ENCODE measurements around the gene DUSP1. TPM values are rescaled to one million over a fixed set of nuclear protein-coding genes. Genes with fewer than 3 reads are reported as not detected.

DUSP1 gene
- total RNA-seq, 1 experiment from 2014 or later: 16.6 TPM

GRCh38 chr5:172765766-172766286 is 5.2 kb downstream of the DUSP1 start (continued):
- TF ChIP-seq EGR1 (IDR thresholded peaks at IDR 0.05; ENCODE audit: low read depth) (no peak), POLR2A (IDR thresholded peaks at IDR 0.05; ENCODE audit: borderline replicate concordance, extremely low read depth, insufficient read depth, insufficient read length) (no peak), CBX3 (IDR thresholded peaks at IDR 0.05; ENCODE audit: low read depth) (no peak), POLR2AphosphoS5 (IDR thresholded peaks at IDR 0.05; ENCODE audit: low read depth, low read length) (no peak)

GRCh38 chr5:172764861-172765765 is 5.9 kb downstream of the DUSP1 start:
- Histone ChIP-seq H3K9ac (ENCODE audit: low read length) (peak overlapping the region; percentile 70), H4K20me1 (ENCODE audit: insufficient read depth) (no peaks in the 10 kb centered on the region), H2AFZ (ENCODE audit: low read depth, low read length, poor library complexity, severe bottlenecking) (no peak overlapping the region), H3K4me3 (replicated peaks in 1 of 2; ENCODE audit: low read depth in 1 of 2, low read length in 2 of 2) (peak overlapping the region; percentile 60), H3K9me2 (ENCODE audit: insufficient read depth) (no peaks in the 10 kb centered on the region), H3K4me2 (ENCODE audit: low read length) (peak overlapping the region; percentile 83), H3K27me3 (ENCODE audit: insufficient read depth, low read length) (no peaks in the 10 kb centered on the region), H3K36me3 (ENCODE audit: control insufficient read depth in 1 of 2, insufficient read depth in 2 of 2, low read length in 2 of 2) (peaks cover 8 to 14% of the 10 kb centered on the region in 2 experiments; a peak in 3 of 4 replicates), H3K4me1 (ENCODE audit: control insufficient read depth in 1 of 2, insufficient read depth in 2 of 2, low read length in 2 of 2) (peaks cover 23 to 40% of the 10 kb centered on the region in 2 experiments), H3K79me2 (ENCODE audit: insufficient read depth, low read length) (peaks cover 20% of the 10 kb centered on the region), H3K9me3 (ENCODE audit: control insufficient read depth in 1 of 2, insufficient read depth in 1 of 2, low read depth in 1 of 2, low read length in 2 of 2) (no peaks in the 10 kb centered on the region), H3K27ac (ENCODE audit: low read depth, low read length) (peak overlapping the region; percentile 77)
- ATAC-seq: peak; percentile 83
- DNase-seq (ENCODE audit: low read depth, low spot score): peak; percentile 98
- ChIA-PET RAD21 (ENCODE audit: low non-redundant PET in 1 of 2, low total read pairs in 2 of 2, uncharacterized antibody in 2 of 2, unreplicated experiment in 2 of 2) (no interaction called here), CTCF (interaction anchor here (0.7 to 1.6 kb wide), 5 partner anchors 13 to 58 kb away, joined by 3 to 7 read pairs (median 3); no protein-coding TSS in a partner anchor), POLR2A (interaction anchor here (0.7 to 1.7 kb wide), 4 partner anchors 12 to 563 kb away, joined by 3 to 10 read pairs (median 4); partner anchors contain the start of gene STC2)
- BruUV-seq (replicated peaks): no TSS peak
- intact Hi-C loops (cut with micrococcal nuclease): loop anchor here (2.0 to 5.0 kb wide), 2 partner anchors 48 to 167 kb away; no protein-coding TSS in a partner anchor
- TF ChIP-seq, protein P1, sequence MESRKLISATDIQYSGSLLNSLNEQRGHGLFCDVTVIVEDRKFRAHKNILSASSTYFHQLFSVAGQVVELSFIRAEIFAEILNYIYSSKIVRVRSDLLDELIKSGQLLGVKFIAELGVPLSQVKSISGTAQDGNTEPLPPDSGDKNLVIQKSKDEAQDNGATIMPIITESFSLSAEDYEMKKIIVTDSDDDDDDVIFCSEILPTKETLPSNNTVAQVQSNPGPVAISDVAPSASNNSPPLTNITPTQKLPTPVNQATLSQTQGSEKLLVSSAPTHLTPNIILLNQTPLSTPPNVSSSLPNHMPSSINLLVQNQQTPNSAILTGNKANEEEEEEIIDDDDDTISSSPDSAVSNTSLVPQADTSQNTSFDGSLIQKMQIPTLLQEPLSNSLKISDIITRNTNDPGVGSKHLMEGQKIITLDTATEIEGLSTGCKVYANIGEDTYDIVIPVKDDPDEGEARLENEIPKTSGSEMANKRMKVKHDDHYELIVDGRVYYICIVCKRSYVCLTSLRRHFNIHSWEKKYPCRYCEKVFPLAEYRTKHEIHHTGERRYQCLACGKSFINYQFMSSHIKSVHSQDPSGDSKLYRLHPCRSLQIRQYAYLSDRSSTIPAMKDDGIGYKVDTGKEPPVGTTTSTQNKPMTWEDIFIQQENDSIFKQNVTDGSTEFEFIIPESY (IDR thresholded peaks at IDR 0.05; ENCODE audit: extremely low read depth, insufficient replicate concordance, low read length): no peak
- TF ChIP-seq FOSL1 (IDR thresholded peaks at IDR 0.05; ENCODE audit: low read depth) (no peak), EZH2phosphoT487 (IDR thresholded peaks at IDR 0.05; ENCODE audit: borderline replicate concordance) (no peak), EZH2 (IDR thresholded peaks at IDR 0.05) (no peak), SRF (IDR thresholded peaks at IDR 0.05; ENCODE audit: low read depth) (no peak), POLR2A (IDR thresholded peaks at IDR 0.05; ENCODE audit: borderline replicate concordance, extremely low read depth, insufficient read depth, insufficient read length) (peak; percentile 30), JUND (IDR thresholded peaks at IDR 0.05) (no peak), YY1 (IDR thresholded peaks at IDR 0.05; ENCODE audit: extremely low read depth, insufficient replicate concordance, low read depth, low read length) (peak; percentile 32), TCF7L2 (IDR thresholded peaks at IDR 0.05; ENCODE audit: borderline replicate concordance, extremely low read depth, insufficient read depth, insufficient read length) (peak; percentile 47), ATF3 (IDR thresholded peaks at IDR 0.05) (no peak), CBX3 (IDR thresholded peaks at IDR 0.05; ENCODE audit: low read depth) (no peak), RAD21 (IDR thresholded peaks at IDR 0.05; ENCODE audit: low read depth) (no peak), POLR2AphosphoS5 (IDR thresholded peaks at IDR 0.05; ENCODE audit: low read depth, low read length) (peak; percentile 74)
- TF ChIP-seq, protein P2, sequence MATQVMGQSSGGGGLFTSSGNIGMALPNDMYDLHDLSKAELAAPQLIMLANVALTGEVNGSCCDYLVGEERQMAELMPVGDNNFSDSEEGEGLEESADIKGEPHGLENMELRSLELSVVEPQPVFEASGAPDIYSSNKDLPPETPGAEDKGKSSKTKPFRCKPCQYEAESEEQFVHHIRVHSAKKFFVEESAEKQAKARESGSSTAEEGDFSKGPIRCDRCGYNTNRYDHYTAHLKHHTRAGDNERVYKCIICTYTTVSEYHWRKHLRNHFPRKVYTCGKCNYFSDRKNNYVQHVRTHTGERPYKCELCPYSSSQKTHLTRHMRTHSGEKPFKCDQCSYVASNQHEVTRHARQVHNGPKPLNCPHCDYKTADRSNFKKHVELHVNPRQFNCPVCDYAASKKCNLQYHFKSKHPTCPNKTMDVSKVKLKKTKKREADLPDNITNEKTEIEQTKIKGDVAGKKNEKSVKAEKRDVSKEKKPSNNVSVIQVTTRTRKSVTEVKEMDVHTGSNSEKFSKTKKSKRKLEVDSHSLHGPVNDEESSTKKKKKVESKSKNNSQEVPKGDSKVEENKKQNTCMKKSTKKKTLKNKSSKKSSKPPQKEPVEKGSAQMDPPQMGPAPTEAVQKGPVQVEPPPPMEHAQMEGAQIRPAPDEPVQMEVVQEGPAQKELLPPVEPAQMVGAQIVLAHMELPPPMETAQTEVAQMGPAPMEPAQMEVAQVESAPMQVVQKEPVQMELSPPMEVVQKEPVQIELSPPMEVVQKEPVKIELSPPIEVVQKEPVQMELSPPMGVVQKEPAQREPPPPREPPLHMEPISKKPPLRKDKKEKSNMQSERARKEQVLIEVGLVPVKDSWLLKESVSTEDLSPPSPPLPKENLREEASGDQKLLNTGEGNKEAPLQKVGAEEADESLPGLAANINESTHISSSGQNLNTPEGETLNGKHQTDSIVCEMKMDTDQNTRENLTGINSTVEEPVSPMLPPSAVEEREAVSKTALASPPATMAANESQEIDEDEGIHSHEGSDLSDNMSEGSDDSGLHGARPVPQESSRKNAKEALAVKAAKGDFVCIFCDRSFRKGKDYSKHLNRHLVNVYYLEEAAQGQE (IDR thresholded peaks at IDR 0.05; ENCODE audit: low read depth): no peak

Data from HCT116 (cell line).